ENCODE measurements around the gene CTNNA2.

GRCh38 chr2:80324525-80324924, 811.7 kb downstream of the CTNNA2 start:
- TF ChIP-seq, protein P1, sequence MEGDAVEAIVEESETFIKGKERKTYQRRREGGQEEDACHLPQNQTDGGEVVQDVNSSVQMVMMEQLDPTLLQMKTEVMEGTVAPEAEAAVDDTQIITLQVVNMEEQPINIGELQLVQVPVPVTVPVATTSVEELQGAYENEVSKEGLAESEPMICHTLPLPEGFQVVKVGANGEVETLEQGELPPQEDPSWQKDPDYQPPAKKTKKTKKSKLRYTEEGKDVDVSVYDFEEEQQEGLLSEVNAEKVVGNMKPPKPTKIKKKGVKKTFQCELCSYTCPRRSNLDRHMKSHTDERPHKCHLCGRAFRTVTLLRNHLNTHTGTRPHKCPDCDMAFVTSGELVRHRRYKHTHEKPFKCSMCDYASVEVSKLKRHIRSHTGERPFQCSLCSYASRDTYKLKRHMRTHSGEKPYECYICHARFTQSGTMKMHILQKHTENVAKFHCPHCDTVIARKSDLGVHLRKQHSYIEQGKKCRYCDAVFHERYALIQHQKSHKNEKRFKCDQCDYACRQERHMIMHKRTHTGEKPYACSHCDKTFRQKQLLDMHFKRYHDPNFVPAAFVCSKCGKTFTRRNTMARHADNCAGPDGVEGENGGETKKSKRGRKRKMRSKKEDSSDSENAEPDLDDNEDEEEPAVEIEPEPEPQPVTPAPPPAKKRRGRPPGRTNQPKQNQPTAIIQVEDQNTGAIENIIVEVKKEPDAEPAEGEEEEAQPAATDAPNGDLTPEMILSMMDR (IDR thresholded peaks at IDR 0.05), result no peak
- no peak for TF ChIP-seq TCF7L2 (IDR thresholded peaks at IDR 0.05; ENCODE audit: low read depth, low read length)
- TF ChIP-seq, protein P2, sequence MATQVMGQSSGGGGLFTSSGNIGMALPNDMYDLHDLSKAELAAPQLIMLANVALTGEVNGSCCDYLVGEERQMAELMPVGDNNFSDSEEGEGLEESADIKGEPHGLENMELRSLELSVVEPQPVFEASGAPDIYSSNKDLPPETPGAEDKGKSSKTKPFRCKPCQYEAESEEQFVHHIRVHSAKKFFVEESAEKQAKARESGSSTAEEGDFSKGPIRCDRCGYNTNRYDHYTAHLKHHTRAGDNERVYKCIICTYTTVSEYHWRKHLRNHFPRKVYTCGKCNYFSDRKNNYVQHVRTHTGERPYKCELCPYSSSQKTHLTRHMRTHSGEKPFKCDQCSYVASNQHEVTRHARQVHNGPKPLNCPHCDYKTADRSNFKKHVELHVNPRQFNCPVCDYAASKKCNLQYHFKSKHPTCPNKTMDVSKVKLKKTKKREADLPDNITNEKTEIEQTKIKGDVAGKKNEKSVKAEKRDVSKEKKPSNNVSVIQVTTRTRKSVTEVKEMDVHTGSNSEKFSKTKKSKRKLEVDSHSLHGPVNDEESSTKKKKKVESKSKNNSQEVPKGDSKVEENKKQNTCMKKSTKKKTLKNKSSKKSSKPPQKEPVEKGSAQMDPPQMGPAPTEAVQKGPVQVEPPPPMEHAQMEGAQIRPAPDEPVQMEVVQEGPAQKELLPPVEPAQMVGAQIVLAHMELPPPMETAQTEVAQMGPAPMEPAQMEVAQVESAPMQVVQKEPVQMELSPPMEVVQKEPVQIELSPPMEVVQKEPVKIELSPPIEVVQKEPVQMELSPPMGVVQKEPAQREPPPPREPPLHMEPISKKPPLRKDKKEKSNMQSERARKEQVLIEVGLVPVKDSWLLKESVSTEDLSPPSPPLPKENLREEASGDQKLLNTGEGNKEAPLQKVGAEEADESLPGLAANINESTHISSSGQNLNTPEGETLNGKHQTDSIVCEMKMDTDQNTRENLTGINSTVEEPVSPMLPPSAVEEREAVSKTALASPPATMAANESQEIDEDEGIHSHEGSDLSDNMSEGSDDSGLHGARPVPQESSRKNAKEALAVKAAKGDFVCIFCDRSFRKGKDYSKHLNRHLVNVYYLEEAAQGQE (IDR thresholded peaks at IDR 0.05; ENCODE audit: insufficient read depth in 1 of 2, low read depth in 2 of 2, low read length in 1 of 2), result no peak

Measured in Panc1 (cell line).